GM19395 (cell line): ENCODE data around the gene CFAP299.
A peak's percentile ranks its signal among the peaks of the same experiment; 100 is the strongest.

Source experiments
- ATAC-seq: cut with Tn5 transposase; IDR thresholded peaks from one replicate; pipeline ENCODE4 v1.9.1; 2021; ENCODE audit warnings: mild to moderate bottlenecking, moderate library complexity; ENCODE audit not compliant: unreplicated experiment

Gene CFAP299

DNA sequence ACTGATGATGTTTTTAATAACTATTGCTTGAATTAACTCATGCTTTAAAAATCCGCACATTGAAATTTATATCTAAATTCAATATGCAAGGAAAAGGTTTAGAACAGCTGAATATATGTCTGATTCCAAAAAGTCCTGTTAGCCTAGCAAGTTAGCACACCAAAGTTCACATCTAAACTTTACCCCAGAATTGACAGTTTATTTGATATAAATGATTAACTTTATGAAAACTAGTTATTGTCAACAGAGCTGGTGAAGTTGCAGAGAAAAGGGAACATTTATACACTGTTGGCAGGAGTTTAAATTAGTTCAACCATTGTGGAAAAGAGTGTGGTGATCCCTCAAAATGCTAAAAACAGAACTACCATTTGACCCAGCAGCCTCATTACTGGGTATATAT is 574.4 kb downstream of the CFAP299 start:
- no peak for ATAC-seq

DNA sequence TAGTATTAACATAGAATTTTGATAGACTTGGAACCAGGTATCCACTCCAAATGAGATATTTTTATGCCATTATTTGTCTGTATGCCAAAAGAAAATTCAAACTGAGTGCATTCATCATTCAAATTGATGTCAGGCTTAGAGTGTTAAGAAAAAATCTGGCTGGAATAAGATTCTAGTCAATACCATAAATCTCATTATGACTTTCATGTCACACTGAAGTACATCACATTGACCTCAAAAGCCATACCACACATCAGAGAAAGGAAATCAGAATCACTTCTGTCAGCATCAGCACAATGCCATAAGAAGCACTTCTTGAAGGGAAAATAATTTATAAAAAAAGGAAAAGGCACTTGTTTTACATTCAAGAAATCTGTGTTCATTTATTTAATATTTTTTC is 575.9 kb downstream of the CFAP299 start:
- peak; percentile 59 for ATAC-seq

- no peak for ATAC-seq
These were observed 576.8 kb downstream of the CFAP299 start for GRCh38 chr4:80912350-80912749.

DNA sequence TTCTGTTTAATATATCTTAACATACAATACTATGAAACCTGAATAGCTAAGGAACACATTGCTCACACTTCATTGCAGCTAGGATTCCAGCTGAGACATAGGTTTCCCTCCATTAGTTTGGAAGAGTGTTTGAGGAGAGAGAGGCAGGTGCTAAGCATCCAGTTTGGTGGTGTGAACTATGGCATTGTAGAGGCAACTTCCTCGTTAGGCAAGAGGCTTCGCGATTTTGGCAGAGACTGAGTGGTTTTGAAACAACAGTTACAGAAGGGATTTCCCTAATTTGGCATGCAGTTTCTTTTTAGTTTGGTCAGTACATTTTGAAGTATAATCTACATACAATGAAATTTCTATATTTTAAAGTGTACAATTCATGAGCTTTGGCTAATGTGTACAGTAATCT is 577.9 kb downstream of the CFAP299 start:
- ATAC-seq = peak; percentile 86

DNA sequence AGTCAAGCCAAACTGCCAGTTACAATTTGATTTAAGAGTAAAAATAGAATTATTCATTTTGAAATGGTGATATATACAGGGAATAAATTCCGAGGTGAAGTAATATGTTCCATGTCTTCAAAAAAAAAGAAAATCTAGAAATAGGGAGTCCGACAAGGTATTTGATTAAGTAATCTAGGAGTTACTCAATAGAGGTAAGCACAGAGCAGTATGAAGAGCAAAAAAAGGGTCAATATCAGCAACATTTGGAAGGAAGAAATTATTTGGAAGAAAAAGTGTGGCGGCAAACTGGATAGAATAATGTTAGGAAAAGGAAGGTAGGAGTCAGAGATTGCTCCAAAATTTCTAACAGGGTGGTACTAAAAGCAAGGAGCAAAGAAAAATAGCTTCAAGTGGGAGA is 581.2 kb downstream of the CFAP299 start:
- no peak for ATAC-seq

DNA sequence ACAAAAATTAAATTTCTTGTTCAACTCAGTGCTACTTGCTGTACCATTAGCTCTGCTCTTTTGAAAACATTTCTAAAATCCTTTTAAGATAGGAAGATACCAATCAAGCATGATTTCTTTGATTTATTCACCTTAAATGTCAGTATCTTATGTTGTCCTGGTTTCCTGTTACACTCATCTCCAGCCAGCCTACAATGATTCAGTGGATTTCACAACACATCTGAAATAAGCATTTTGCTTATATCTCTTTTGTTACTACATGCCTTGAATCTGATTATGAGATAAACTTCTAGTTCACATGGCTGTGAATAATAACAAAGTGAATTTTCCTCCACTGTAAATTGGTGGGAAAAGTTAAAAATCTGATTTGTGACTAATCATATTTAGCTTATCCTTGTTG is 582.5 kb downstream of the CFAP299 start:
- no peak for ATAC-seq

DNA sequence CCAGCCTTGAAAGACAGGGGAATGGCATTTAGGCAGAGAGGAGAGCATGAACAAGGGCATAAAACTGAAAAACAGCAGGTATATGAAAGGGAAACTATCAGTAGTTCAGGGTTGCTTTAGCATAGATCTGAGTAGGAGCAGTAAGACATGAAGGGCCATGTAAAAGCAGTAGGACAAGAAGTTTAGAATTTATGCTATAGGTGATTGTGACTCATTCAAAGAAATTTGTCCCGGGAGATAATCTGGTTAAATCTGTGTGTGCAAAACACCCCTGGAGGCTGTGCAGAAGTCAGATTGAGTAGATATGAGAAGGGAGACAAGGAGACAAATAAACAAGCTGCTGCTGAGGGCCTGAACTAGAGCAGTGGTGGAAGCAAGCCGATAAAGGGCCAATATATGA is 585.9 kb downstream of the CFAP299 start:
- no peak for ATAC-seq

DNA sequence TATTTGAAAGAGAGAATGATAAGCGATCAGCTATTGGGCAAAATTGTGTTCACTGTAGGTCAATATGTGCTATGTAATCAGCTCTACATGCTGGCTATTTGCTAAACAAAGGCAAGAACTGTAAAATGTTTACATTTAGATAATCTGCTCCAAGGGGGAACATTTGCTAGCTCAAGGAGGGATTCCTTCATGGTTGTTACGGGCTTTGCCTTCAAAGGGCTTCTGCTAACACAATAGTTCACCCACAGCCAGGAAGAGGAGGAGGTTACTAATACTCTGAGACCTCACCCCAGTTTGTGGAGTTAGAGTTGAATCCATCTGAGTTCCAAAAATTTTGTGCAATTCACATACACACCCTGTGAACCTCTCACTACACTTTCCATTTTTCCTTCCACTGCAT is 587.4 kb downstream of the CFAP299 start:
- no peak for ATAC-seq

DNA sequence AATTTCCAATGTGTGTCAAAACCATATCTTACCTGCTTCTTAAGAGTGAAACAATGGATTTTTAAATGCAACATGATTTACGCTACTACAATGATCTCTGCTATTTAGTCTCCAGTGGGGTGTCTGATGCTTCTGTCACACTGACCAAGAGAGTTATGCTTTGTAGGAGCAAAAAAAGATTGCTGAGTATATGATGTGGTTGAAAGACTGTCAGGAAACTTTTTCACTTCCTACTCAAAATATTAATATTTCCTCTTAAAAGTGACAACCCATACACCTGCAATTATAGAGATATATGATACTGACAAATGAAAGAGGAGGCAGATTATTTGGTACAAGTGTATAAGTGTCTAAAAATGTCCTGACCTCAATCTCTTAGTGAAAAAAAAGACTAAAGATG is 589.8 kb downstream of the CFAP299 start:
- ATAC-seq = no peak

DNA sequence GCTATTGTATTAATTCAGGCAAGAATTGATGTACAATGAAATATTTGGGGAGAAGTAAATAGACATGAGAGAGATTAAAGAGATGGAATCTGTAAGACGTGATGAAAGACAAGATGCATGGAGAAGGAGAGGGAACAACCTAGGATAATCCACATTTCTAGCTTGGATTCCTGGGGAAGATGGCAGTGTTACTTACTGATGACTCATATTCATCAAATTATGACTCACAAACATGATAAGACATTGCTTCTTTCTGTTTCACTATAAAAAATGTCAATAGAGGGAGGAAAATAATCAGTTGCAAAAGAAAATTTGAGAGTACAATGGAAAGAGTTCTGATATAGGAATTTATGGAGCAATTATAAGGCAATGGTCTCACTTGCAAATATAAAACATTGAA is 590.9 kb downstream of the CFAP299 start:
- no peak for ATAC-seq

DNA sequence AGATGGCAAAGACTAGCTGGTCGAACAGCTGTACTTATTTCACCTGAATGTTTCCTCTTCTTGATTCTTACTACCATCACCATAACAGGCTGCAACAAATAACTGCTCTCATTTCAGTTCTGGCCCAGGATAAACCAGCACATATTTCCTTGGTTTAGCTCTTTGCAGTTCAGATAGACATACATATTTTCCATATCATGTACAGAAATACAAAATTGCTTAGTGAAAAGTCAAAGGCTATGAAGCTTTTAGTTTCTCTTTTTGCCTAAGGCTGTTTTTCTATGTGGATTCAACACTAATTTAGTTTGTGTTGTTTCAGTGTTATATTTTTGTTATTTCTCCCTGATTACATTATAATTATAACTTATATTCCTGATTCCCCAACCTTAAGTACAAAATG is 591.4 kb downstream of the CFAP299 start:
- ATAC-seq = no peak

- ATAC-seq = no peak
These were observed 591.9 kb downstream of the CFAP299 start for GRCh38 chr4:80927420-80927819.

DNA sequence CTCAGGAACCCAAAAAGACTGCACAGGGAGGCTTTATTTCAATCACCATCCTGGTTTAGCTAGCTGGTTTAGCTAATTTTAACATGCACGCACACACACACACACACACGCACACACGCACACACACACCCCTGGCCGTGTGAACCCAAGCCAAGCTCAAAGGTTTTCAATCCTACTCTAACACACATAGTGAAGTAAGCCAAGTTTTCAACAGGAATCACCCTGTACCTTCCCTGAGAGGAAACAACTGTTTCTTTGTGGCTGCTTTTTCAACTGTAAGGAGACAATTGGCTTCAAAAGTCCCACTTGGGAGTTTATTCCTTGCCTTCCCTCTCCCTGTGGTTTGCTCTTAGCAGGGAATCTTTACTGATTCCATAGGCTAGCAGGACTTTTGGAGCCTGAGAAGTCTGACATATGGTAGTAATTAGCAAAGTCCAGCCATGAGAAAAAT is 596.1 kb downstream of the CFAP299 start:
- no peak for ATAC-seq

- no peak for ATAC-seq
These were observed 612.6 kb downstream of the CFAP299 start for GRCh38 chr4:80948141-80948540.

- no peak for ATAC-seq
These were observed 613.5 kb downstream of the CFAP299 start for GRCh38 chr4:80948995-80949394.

DNA sequence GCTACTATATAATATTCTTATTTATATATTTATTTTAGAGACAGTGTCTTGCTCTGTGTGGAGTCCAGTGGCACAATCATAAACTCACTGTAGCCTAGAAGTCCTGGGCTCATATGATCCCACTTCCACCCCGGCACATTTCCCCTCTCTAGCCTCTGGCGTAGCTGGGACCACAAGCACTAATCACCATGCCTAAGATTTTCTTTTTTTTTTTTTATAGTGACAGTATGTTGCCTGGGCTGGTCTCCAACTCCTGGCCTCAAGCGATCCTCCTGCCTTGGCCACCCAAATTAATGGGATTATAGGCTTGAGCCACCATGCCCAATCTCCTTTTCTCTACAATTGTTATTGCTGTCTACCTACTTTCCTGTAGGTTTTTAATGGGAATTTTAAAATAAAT is 620.9 kb downstream of the CFAP299 start:
- no peak for ATAC-seq

- ATAC-seq = no peak
These were observed 627.5 kb downstream of the CFAP299 start for GRCh38 chr4:80963051-80963450.

GRCh38 chr4:80967346-80967745 is 631.8 kb downstream of the CFAP299 start:
- no peak for ATAC-seq

DNA sequence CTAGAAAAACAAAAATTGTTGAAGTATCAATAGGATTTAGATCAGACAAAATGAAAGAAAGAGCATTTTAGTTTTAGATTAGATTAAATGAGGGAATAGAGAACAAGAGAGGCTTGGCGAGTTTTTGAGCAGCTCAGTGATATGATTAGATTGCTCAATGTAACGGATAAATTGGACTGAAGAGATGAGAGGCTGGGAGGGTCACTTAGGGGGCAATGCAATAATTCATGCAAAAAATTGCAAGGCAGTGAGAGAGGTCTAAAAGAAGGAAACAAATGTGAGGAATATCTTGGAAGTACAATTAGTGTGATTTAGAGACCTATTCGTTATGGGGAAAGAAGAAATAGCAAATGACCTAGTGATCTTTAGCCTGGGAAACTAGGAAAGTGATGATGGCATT is 644.7 kb downstream of the CFAP299 start:
- no peak for ATAC-seq

GRCh38 chr4:80986011-80986410 is 650.5 kb downstream of the CFAP299 start:
- no peak for ATAC-seq

- peak; percentile 86 for ATAC-seq
These were observed 654.5 kb downstream of the CFAP299 start for GRCh38 chr4:80989921-80990544.

- ATAC-seq = no peak
These were observed 655.3 kb downstream of the CFAP299 start for GRCh38 chr4:80990851-80991250.

- no peak for ATAC-seq
These were observed 664.4 kb downstream of the CFAP299 start for GRCh38 chr4:80999943-81000342.
